ENCODE results near the gene SCN4A. TPM values are rescaled to one million over a fixed set of nuclear protein-coding genes. Genes with fewer than 3 reads are reported as not detected.

The SCN4A gene
- total RNA-seq, 1 donor from 2014 or later: 1.8 TPM

GRCh38 chr17:64001763-64002529 is 29.2 kb upstream of the SCN4A start:
- H3K27me3 Mint-ChIP-seq (ENCODE audit: insufficient read depth, low read depth): peaks cover 12% of the 10 kb centered on the region
- TF ChIP-seq EZH2phosphoT487 (IDR thresholded peaks at IDR 0.05): no peak
- no peak for TF ChIP-seq EZH2 (IDR thresholded peaks at IDR 0.05)
- no peak for TF ChIP-seq CTCF (IDR thresholded peaks at IDR 0.05)

GRCh38 chr17:64001091-64001579 is 28.4 kb upstream of the SCN4A start:
- H3K4me1 Mint-ChIP-seq: peaks cover 21% of the 10 kb centered on the region
- H2AFZ ChIP-seq (replicated peaks): no peak overlapping the region
- no peak overlapping the region for H3K4me3 Mint-ChIP-seq
- no peaks in the 10 kb centered on the region for H3F3A ChIP-seq (ENCODE audit: low read depth)
- TF ChIP-seq CTCF (IDR thresholded peaks at IDR 0.05) (no peak), EZH2 (IDR thresholded peaks at IDR 0.05) (no peak), EZH2phosphoT487 (IDR thresholded peaks at IDR 0.05) (no peak)
- no peaks in the 10 kb centered on the region for H3K9me3 Mint-ChIP-seq
- no peaks in the 10 kb centered on the region for H4K20me1 ChIP-seq (ENCODE audit: low read depth)
- H3K36me3 ChIP-seq: no peaks in the 10 kb centered on the region
- H3K9me3 ChIP-seq (ENCODE audit: low read depth): no peaks in the 10 kb centered on the region
- peaks cover 8% of the 10 kb centered on the region for H3K4me1 ChIP-seq
- no peaks in the 10 kb centered on the region for H3K36me3 Mint-ChIP-seq
- no peak overlapping the region for H3K9ac ChIP-seq
- H3K27me3 ChIP-seq: peaks cover 37% of the 10 kb centered on the region
- H3K4me2 ChIP-seq: no peak overlapping the region
- no peaks in the 10 kb centered on the region for H3K79me2 ChIP-seq (ENCODE audit: low read depth)
- DNase-seq (ENCODE audit: low spot score): peak; percentile 0
- H3K4me3 ChIP-seq: no peak overlapping the region
- no peak overlapping the region for H3K27ac Mint-ChIP-seq
- no peak overlapping the region for H3K27ac ChIP-seq
- H3K27me3 Mint-ChIP-seq (ENCODE audit: insufficient read depth, low read depth): peaks cover 14% of the 10 kb centered on the region

More at GRCh38 chr17:64001763-64002529, 29.2 kb upstream of the SCN4A start:
- Histone ChIP-seq H3K9ac (no peak overlapping the region), H3K79me2 (ENCODE audit: low read depth) (no peaks in the 10 kb centered on the region), H3K4me3 (no peak overlapping the region), H3K27me3 (peaks cover 28% of the 10 kb centered on the region), H3F3A (ENCODE audit: low read depth) (no peaks in the 10 kb centered on the region), H3K4me2 (no peak overlapping the region), H4K20me1 (ENCODE audit: low read depth) (no peaks in the 10 kb centered on the region), H2AFZ (replicated peaks) (no peak overlapping the region), H3K9me3 (ENCODE audit: low read depth) (no peaks in the 10 kb centered on the region), H3K27ac (no peak overlapping the region), H3K4me1 (peaks cover 8% of the 10 kb centered on the region), H3K36me3 (no peaks in the 10 kb centered on the region)
- Mint-ChIP-seq H3K4me1 (peaks cover 22% of the 10 kb centered on the region), H3K36me3 (no peaks in the 10 kb centered on the region), H3K4me3 (no peak overlapping the region), H3K9me3 (no peaks in the 10 kb centered on the region), H3K27ac (no peak overlapping the region)
- DNase-seq (ENCODE audit: low spot score): peak; percentile 1

GRCh38 chr17:63999680-64000531 is 27.2 kb upstream of the SCN4A start:
- no peaks in the 10 kb centered on the region for H3K36me3 Mint-ChIP-seq

More at GRCh38 chr17:63999680-64000531, 27.2 kb upstream of the SCN4A start:
- Histone ChIP-seq H2AFZ (replicated peaks) (no peak overlapping the region), H3K27ac (no peak overlapping the region), H3K9ac (no peak overlapping the region), H3K9me3 (ENCODE audit: low read depth) (no peaks in the 10 kb centered on the region), H3K79me2 (ENCODE audit: low read depth) (no peaks in the 10 kb centered on the region), H3K27me3 (peaks cover 48% of the 10 kb centered on the region), H4K20me1 (ENCODE audit: low read depth) (no peaks in the 10 kb centered on the region), H3K4me3 (no peak overlapping the region), H3K4me1 (no peaks in the 10 kb centered on the region), H3F3A (ENCODE audit: low read depth) (no peaks in the 10 kb centered on the region), H3K4me2 (no peak overlapping the region), H3K36me3 (no peaks in the 10 kb centered on the region)
- H3K4me3 Mint-ChIP-seq: peak overlapping the region; percentile 55
- no peak overlapping the region for H3K27ac Mint-ChIP-seq
- peaks cover 14% of the 10 kb centered on the region for H3K27me3 Mint-ChIP-seq (ENCODE audit: insufficient read depth, low read depth)
- H3K4me1 Mint-ChIP-seq: peaks cover 11% of the 10 kb centered on the region
- peak; percentile 3 for DNase-seq (ENCODE audit: low spot score)
- no peaks in the 10 kb centered on the region for H3K9me3 Mint-ChIP-seq
- TF ChIP-seq EZH2 (IDR thresholded peaks at IDR 0.05) (no peak), CTCF (IDR thresholded peaks at IDR 0.05) (no peak), EZH2phosphoT487 (IDR thresholded peaks at IDR 0.05) (no peak)

Measured in neural progenitor cell (in vitro differentiated cells).